NCI-H526 (cell line): ENCODE measurements around the gene SNRPN.
"Not testable (repeated sequence)": the region's sequence is repeated elsewhere in the genome, so short reads cannot be mapped to it uniquely, and the experiment has no call there.

Source experiments
- DNase-seq, 2 experiments: peaks; one replicate each; lab custom pipeline; 2025; lab: John Stamatoyannopoulos, UW

Gene SNRPN

DNA sequence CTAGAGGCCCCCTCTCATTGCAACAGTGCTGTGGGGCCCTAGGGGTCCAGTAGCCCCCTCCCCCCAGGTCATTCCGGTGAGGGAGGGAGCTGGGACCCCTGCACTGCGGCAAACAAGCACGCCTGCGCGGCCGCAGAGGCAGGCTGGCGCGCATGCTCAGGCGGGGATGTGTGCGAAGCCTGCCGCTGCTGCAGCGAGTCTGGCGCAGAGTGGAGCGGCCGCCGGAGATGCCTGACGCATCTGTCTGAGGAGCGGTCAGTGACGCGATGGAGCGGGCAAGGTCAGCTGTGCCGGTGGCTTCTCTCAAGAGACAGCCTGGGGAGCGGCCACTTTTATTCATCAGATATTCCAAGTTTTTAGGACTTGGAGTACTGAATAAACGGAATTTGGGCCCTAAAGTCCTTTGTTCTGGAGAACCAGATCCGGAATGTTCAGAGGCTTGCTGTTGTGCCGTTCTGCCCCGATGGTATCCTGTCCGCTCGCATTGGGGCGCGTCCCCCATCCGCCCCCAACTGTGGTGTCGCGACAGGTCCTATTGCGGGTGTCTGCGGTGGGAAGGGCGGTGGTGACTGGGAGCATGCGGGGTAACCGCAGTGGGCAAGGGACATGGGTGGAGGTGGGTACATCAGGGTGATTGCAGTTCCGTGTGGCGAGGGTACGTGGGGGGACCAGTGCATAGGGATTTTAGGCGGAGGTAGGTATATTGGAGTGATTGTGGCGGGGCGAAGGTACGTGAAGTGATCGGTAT, at the start of gene SNRPN, which contains the start of gene SNURF:
Gene SNRPN, plus strand, starts transcription at position 205 of the 748 bp plus-strand sequence. CDS start 19,467 bp downstream, outside the sequence.
Gene SNURF, plus strand, starts transcription at position 205 of the 748 bp plus-strand sequence. Its CDS starts 62 bp downstream, at position 267.
- DNase-seq = peak in 1 of 2 experiments; percentile 47

DNA sequence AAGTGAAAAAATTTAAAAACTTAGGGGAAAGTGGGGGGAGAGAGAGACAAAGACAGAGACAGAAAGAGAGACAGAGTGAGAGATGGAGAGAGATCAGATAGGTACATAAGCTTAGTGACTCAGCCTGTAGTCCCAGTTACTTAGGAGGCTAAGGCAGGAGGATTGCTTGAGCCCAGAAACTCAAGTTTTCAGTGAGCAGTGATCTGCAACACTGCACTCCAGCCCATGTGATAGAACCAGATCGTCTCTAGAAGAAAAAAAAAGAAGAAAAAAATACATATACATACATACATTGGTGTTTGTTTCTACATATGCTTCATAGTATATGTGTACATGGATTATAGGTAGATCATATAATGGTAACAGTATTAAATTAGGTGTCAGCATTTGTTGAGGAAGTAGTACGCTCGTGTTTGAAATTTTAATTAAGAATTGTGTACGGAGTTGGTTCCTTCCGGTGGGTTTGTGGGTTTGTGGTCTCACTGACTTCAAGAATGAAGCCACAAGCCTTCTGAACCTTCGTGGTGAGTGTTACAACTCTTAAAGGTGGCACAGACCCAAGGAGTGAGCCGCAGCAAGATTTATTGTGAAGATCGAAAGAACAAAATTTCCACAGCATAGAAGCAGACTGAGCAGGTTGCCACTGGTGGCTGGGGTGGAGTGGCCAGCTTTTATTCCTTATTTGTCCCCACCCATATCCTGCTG, 38.3 kb upstream of the SNRPN start:
- DNase-seq = no peak

DNA sequence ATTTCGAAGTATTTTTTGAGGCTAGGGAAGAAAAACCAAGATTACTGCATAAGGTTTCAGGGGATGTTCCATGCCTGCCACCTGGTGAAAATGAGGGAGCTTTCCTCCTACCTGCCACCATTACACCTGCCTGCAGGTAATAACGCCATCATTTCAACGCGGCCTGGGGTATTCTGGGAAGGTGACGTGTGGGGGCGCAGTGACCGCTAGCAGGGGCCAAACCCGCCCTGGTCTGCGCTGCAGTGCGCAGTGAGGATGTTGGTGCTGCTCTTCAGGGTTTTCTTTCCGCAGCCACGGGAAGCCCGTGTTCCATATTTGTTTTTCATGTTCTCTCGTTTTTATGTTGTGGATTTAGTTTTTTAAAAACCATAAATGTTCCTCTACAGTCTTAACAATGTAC, 37.4 kb upstream of the SNRPN start:
- DNase-seq = no peak

DNA sequence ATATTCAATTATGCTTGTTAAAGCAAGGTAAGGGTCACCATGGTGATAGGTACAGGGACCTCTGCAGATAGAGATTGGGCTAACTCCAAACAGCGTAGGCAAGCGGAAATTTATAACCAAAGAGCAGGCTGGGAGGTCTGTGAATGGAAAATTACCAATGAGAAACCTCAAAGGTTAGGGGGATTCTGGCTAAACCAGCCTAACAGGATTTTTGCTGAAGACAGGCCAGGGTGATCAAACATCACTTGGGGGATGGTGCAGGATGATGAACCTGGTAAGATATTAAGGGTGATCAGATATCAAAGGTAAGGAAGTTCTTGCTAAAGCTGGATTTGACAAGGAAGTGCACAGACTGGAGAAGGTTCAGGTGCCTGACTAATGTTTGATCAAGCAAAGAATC, 35.3 kb upstream of the SNRPN start:
- DNase-seq = peak; percentile 62 to 65

DNA sequence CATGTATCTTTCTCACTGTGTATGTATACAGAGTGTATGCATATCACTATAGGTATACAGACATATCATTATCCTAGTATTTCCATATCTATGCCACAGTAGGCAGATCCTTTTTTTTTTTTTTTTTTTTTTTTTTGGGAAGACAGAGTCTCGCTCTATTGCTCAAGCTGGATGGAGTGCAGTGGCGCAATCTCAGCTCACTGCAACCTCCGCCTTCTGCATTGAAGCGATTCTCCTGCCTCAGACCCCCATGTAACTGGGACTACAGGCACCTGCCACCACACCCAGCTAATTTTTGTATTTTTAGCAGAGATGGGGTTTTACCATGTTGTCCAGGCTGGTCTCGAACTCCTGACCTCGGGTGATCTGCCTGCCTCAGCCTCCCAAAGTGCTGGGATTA, 32.0 kb upstream of the SNRPN start:
- DNase-seq = not testable (repeated sequence)

DNA sequence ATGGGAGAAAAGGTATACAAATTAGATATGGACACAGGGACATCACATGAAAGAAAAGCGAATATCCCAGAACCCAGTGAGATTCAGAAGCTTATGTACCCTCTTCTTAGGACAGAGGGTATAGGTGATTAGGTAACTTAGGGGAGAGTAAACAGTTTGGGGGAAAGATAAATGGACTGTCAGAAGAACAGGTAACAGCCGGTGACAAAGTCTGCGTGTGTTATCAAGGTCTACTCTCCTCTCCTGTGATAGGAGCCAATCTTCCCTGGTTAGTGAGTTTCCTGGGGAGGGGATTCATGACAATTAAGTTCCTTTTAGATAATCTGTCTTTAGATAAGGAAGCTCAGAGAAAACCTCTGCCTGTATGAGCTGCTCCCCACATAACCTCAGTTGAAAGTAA, 30.6 kb upstream of the SNRPN start:
- DNase-seq = no peak

DNA sequence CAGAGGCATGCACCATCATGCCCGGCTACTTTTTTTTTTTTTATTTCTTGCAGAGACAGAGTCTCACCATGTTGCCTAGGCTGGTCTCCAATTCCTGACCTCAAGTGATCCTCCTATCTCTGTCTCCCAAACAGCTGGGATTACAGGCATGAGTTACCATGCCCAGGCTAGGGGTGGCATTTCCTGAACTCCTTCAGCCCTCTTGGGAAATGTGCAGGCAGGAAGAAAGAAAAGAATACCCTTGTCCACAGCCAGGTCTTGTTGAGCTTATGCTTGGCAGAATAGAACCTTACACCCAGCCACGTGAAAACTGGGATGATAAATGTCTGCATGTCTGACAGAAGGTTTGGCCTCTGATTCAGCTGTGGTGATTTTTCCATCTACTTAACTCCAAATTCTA, 30.2 kb upstream of the SNRPN start:
- no peak for DNase-seq

DNA sequence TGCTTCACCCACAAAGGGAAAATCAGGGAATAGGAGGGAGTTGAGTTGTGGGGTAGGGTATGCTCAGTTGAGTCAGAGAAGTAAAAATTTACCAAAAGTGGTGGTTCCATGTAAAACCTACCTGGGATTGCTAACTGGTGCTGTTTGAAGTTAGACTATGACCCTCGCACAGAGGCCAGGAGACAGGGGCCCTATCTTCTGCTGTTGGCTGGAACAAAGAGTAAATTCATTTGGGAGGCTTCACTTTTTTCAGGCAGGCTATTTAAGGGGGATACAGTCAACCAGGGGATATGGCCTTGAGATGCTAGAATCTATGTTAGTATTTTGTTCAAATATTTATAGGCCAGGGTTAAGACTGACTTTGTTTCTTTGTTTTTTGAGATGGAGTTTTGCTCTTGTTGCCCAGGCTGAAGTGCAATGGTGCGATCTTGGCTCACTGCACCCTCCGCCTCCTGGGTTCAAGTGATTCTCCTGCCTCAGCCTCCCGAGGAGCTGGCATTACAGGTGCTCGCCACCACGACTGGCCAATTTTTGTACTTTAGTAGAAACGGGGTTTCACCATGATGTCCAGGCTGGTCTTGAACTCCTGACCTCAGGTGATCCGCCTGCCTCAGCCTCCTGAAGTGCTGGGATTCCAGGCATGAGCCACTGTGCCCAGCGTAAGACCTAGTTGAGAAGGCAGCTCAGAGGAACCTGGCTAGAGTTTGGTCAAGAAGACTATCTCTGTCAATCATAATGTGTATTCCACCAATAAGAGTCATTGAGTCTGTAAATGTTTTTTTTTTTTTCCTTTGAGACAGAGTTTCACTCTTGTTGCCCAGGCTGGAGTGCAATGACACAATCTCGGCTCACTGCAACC, 22.7 kb upstream of the SNRPN start:
- DNase-seq = not testable (repeated sequence)

DNA sequence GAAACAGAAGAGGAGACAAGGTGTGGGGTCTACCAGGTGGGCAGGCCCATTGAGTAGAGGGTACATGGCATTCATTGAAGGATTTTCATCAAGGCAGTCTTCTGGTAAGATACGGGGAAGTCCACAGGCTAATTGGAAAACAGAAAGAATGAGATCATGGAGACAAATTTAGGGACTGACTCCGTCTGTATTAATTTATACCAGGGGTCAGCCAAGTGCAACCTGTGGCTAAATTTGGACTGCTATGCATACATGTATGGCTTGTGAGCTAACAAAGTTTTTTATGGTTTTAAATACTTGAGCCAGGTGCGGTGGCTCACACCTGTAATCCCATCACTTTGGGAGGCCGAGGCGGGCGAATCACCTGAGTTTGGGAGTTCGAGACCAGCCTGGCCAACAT, 21.1 kb upstream of the SNRPN start:
- DNase-seq = no peak

DNA sequence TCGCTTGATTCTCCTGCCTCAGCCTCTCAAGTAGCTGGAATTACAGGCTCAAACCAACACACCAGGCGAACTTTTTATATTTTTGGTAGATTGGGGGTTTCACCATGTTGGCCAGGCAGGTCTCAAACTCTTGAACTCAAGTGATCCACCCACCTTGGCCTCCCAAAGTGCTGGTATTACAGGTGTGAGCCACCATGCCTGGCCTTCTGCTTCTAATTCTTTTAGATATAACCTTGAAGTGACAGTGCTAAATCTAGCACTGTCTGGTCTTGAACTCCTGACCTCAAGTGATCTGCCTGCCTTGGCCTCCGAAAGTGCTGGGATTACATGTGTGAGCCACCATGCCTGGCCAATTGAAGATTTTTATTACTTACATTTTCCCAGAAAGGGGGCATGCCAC, 16.6 kb upstream of the SNRPN start:
- DNase-seq = not testable (repeated sequence)

DNA sequence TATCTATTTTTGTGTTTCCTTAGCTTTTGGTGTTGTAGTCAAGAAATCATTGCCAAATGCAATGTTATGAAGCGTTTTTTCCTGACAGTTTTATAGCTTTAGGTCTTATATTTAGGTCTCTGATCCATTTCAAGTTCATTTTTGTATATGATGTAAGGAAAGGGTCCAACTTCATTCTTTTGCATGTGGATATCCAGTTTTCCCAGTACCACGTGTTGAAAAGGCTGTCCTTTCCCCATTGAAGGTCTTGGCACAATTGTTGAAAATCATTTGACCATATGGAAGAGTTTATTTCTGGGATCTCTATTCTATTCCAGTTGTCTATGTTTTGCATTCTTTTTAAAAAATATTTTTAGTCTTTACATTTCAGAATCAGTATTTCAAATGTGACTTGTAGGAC, 14.6 kb upstream of the SNRPN start:
- DNase-seq = no peak

DNA sequence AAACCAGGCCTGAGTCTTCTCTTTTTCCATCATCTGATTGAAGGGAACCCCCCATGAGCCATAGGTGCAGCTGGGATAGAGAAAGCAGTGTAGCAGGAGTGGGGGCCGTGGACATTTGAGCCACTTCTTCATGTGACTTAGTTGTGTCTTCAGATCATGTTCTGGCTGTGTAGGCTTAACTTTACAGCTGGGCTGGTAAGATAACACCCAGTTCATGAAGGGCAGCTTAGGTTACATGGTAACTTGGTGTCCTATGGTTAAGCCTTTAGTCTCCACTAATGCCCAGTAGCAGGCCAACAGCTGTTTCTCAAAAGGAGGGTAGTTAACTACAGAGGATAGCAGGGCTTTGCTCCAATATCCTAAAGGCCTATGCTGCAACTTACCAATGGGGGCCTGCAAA, 11.4 kb upstream of the SNRPN start:
- no peak for DNase-seq

DNA sequence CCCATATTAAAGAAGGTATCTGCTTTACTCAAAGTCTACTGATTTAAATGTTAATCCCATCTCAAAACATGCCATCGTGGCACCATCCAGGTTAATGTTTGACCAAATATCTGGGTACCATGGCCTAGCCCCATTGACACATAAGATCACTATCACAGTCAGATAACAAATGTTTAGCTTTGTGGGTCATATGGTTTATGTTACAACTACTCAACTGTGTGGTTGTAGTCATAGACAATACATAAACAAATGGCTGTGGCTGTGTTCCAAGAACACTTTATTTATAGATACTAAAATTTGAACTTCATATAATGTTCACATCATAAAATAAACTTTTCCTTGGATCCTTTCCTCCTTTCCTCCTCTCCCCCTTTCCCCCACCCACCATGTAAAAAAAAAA, 9.8 kb upstream of the SNRPN start:
- DNase-seq = no peak

DNA sequence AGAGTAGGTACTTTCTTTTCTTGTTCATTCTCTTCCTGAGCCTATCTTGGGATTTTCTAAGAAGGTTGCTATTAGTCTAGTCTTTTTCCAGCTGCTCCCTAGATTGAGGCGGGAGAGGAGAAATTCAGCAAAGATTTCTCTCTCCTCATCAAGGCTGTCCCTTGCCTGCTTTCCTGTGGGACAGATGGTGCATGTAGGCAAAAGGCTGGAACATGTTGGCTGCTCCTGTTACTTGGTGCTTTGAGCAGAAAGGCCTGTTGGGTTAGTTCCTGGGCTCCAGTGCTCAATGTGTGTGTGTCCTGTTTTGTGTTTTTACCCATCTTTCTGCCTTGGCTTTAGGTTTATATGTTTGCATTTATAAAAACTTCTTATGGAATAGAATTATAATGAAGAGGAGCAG, 9.1 kb upstream of the SNRPN start:
- DNase-seq = no peak

DNA sequence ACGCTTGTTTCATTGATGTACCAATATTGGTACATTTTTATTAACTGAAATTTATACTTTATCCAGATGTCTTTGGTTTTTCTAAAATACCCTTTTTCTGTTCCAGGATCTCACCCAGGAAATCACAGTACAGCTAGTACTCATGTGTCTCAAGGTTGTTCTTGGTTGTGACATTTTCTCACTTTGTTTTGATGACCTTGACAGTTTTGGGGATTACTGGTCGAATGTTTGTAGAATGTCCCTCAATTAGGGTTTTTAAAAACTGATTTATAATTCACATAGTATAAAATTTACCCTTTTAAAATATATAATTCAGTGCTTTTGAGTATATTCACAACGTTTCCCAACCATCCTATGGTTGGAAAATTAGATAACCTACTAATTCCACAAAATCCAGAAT, 6.3 kb upstream of the SNRPN start:
- no peak for DNase-seq

DNA sequence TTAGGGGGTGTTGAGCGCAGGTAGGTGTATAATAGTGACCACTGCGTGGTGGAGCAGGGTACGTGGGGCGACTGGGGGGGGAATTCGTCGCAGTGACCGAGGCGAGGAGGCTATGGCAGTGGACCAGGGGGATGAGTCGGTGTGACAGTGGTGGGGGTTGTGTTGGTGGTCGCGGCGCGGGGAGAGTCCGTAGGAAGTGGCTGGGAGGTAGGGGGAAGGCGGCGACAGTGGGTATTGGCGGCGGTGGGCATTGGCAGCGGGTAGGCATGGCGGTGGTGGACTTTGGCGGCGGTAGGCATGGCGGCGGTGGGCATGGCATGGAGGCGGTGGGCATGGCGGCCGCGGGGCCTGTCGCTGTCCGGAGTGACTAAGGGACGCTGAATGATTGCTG, 739 bp downstream of the SNRPN start:
- DNase-seq = peak in 1 of 2 experiments; percentile 4

DNA sequence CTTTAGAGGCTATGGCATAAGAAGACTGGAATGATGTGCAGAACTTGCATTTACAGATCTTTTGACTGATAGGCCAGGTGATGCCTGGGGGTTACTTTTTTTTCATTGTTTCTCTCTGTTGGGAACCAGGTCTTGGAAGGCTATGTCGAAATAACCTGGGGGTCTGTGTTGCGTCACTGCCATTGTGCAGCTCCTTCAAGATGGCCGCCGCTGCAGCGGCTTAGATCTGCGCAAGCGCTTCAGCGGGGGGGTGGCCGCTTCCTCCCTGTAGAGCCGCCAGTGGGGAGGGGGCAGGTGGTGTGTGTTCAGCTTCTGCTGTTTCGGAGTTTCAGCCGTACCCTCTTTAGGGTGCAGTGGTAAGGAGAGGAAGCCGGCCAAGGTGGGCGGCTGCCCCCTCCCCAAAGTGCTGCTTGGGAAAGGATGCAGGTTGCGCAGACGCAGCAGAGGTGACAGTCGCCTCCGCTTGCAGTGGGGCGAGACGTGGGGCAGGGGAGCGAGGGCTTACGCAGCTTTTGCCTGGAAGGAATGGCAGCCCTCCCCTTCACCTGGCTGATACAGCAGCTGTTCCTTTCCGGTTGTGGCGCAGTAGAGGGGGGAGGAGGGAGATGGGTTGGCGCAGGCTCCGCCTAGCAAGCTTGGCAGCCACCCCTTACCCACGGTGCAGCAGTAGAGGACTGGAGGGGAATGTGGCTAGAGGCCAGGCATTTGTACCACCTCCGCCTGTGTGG, 1.5 kb downstream of the SNRPN start:
- DNase-seq = peak; percentile 71 to 78

DNA sequence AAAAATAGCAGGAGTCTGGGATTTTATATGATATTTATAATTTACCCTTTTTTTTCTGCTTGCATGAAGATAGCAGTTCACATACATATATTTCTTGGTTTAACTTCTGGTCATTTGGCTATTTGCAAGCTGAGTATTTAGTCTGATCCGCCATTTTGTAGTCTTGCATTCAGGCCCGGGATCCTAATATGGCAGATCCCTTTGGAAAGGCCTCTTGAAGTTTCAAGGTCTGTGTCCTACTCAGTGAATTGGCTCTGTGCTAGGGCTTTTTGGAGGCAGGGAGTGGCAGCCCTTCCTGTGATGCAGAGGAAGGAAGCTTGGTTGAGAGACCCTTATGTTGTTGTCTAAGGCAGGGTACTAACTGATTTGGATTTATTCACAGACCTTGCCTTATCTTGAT, 2.9 kb downstream of the SNRPN start:
- no peak for DNase-seq

DNA sequence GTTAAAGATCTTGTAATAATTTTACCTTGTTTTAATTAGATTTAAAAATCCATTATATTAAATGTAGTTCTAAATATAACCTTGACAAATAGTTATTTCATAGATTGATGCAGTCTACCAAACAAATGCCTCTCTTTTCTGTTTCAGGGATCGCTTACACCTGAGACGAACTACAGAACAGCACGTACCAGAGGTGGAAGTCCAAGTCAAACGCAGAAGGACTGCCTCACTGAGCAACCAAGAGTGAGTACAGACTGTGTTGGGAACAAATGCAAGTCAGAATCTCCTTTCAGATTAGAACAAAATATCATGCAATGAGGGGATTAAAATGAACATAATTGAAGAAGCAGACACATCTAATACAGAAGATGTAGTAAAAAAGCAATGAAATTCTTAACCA, 7.2 kb downstream of the SNRPN start:
- DNase-seq = no peak

DNA sequence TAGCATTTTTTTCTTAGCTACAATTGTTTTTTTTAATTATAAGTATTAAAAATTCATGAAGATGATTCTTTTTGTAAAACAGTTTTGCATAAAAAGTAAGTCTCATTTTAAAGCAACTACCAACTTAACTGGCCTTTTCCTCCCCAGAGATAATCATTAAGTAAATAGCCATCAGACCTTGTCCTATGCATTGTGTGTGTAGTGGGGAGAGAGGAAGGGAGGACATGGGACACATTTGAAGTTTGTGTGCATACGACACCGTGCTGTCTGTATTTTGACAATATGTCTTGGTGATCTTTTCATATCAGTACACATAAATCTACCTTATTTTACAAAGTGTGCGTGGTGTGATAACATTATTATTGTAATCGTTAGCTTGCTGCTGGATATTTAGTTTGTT, 8.1 kb downstream of the SNRPN start:
- no peak for DNase-seq

DNA sequence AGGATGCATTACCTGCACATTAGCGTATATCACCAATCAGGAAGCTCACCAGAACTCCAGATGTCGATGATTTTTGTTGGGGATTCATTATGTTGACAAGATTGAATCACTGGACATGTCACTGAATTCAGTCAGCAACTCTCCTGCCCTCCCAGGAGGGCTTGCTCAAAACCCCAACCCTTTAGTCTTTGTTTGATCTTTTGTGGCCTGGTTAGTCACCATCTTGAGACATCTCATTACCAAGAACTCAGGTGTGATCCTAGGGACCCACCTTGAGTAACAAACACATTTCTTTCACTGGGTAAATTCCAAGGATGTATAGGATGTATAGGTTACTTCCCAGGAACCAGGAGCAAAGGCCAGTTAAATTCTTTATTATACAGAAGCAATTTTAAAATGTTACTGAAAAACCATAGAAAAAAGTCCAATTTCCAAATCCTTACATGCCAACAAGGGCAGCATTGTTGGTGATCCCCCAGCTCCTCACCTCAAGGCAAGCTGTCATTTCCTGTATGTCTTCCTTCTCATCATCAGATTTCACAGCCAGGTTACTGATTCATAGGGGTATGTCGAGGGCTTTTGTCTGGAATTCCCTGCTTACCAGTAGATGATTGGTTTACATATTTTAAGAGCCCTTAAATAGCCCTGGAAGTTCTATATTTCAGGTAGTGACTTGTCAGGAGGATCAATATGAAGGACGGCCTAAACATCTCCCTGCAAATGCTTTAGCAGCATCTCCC, 11.7 kb downstream of the SNRPN start:
- DNase-seq = no peak
